HG02970 (cell line): Measurements from ENCODE around the gene TAF3.
"Not testable (repeated sequence)": the region's sequence is repeated elsewhere in the genome, so short reads cannot be mapped to it uniquely, and the experiment has no call there.

Source experiments
- ATAC-seq: cut with Tn5 transposase; IDR thresholded peaks from one replicate; pipeline ENCODE4 v1.9.1; 2021; ENCODE audit warnings: mild to moderate bottlenecking, moderate library complexity, moderate number of reproducible peaks; ENCODE audit not compliant: unreplicated experiment, low FRiP score

The TAF3 gene

DNA sequence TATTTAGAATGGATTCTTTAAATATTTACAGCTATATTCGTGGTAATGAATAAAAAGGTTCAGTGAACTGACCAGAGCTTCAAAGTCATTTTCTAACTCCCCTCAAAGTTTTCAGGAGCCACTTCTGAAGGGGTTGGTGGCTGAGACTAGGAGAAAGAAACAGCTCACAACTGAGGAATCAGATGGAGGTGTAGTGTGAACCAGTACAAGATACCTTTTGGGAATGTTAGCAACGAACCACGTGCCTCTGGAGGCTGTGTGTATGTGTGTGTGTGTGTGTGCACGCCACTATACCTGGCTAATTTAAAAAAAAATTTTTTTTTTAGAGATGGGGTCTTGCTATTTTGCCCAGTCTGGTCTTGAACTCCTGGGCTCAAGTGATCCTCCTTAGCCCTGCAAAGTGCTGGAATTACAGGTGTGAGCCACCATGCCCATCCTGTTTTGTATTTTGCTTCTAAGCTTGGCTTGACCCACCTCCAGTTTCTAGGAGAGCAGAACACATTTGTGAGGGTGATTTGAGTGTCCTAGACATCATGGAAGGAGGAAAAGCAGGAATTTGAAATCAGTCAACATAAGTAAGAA lies 9.5 kb upstream of the TAF3 start:
- no peak for ATAC-seq

DNA sequence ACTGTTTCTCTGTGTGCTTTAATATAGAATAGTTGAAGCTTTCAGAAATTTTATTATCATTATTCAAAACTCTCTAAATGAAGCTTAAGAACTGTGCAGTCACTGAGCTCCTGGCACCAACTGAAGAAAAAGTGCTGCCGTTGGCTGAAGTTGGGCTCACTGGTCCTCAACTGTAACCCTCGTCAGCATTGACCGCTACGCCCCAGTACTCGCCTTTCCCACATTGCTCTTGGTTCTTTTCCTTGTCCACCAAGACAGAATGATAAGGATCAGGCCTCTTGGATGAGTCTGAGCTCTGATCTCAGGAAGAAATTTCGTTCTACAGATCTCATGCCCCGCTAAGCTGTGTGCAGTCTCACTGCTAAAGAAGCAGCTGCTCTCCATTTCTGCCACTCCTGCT lies 7.9 kb upstream of the TAF3 start:
- no peak for ATAC-seq

DNA sequence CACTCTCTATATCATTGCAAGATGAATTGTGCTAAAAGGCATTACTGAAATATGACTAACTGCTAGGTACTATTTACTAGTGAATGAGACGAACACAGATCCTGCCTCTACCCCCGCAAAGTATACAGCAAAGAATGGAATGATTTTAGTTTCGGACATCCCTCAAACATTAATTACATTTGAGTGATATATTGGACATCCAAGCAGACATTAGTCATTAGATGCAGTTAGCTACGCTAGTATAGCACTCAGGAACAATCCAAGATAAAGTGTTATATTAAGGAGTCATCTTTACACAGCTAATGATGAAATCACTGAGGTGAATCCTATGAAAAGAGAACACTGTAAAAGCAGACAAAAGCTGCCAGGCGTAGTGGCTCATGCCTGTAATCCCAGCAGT lies 7.3 kb upstream of the TAF3 start:
- no peak for ATAC-seq

DNA sequence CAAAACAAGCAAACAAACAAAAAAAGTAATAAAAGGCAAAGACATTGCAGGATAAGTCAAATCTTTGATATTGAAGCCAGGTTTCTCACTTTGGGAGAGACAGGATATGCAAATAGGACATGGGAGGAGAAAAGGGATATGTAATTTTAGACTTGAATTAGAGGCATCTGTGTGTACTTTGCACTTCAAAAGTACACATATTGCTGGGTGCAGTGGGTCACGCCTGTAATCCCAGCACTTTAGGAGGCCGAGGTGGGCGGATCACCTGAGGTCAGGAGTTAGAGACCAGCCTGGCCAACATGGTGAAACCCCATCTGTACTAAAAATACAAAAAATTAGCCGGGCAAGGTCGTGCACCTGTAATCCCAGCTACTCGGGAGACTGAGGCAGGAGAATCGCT lies 6.6 kb upstream of the TAF3 start:
- ATAC-seq = not testable (repeated sequence)

DNA sequence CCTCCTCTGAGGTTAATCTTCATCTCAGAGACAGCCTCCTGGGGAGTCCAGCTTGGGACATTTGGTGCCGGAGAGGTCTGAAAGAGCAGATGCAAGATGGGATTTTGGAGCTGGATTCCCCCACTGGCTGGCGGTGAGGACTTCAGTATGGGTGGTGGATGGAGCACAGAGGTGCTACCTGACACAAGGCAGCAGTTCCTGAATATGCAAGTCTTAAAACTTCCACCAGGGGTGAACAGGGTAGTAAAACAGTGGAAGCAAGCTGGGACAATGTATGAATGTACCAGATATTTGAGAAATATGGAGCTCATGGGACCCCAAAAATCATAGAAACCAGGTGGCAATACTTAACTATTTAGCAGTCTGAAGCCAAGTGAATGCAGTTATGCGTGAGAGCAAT lies 4.8 kb upstream of the TAF3 start:
- no peak for ATAC-seq

DNA sequence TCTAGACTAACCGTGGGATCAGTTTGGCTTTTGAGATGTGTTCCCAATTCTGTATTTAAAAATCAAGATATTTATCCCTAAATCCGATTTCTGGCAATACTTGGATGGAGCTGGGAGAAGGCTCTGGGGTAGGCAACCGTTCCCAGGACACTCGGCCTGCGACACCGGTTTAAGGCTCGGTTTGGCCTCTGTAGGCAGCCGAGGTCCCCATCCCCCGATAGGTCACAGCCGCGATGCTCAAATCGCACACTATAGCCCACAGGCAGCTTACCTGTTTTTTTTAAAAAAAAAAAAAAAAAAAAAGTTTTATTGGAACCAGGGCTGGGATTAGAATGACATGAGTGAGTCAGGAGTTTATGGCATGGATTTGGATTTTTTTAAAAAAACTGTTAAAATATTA lies 729 bp upstream of the TAF3 start:
- ATAC-seq = no peak

DNA sequence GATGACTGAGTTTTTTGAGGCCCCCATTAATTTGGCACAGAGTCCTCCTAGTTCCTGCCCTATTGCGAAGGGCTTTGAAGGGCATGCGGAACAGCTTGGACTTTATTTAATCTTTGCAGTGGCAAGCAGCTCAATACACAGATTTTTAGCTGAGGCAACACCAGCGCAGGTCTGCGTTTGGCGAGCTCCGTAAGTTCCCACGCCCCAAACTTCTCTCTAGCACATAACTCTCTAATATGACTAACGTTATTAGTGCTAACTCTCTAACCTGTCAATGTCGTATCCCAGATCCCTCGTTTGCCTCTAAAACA lies 366 bp upstream of the TAF3 start:
- ATAC-seq = peak; percentile 15

DNA sequence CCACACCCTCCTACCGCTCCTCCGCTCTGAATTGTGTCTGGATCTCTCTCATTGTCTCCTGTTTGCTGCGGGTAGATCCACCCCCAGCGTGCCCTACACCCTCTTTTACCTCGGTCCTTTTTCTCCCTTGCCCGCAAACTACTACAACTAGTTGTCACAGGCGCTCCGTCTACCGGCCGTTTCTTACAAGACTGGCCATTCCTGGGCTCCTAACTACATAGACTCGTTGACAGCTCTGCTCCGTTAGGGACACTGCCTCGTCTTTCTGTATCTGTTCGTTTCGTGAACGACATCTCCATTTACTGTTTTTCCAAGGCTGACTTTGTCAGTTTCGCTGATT lies 786 bp downstream of the TAF3 start:
- peak; percentile 36 for ATAC-seq

DNA sequence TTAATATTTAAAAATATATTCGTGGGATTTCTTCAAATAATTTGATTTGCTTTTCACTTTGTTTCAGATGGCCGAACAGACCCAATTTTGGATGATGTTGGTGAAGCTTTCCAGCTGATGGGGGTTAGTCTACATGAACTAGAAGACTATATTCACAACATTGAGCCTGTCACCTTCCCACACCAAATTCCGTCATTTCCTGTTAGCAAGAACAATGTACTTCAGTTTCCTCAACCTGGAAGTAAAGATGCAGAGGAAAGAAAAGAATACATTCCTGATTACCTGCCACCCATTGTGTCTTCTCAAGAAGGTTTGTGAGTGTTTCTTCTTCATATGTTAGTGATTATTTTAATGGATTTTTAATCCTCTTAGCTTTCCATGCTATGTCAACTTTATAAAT lies 5.9 kb downstream of the TAF3 start:
- ATAC-seq = no peak

DNA sequence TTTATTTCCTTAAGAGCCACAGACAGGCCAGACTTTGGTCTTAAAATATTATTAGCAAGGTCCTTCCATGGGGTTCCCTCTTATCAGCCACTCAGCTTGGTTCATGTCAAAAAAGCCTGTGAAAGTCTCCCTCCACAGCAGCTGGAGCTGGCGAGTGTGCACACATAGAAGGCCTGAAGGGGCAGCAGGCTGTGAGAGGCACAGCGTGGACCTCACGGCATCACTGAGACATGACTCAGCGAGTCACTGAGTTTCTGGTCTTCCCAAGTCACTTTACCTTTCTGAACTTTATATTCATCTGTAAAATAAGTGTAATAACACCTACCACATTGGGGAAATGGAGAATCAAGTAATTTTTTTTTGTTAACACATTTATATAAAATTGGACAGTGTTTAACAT lies 8.7 kb downstream of the TAF3 start:
- ATAC-seq = no peak

DNA sequence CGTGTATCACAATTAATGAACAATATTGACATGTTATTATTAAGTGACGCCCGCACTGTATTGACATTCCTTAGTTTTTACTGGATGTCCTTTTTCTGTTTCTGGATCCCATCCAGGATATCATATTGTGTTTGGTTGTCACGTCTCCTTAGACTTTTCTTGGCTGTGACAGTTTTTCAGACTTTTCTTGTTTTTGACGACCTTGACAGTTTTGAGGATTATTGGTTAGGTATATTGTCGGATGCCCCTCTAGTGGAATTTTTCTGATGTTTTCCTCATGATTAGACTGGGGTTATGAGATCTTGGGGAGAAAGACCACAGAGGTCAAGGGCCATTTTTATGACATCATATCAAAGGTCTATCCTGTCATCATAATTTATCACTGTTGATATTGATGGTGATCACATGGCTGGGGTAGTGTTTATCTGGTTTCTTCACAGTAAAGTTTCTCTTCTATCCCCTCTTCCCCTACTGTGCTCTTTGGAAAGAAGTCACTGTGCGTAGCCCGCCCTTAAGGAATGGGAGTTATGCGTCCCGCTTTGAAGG lies 11.1 kb downstream of the TAF3 start:
- no peak for ATAC-seq

DNA sequence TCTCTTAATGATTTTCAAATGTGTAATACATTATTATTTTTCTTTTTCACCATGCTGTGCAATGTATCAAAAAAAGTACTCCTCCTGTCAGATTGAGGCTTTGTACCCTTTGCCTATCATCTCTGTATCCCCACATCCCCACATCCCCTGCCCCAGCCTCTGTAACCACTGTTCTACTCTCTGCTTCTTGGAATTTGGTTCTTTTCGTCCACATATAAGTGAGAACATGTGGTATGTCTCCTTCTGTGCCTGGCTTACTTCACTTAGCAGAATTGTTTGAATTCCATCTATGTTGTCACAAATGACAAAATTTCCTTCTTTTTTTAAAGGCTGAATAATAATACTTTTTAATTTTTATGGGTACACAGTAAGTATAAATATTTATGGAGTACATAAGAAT lies 13.8 kb downstream of the TAF3 start:
- ATAC-seq = no peak

DNA sequence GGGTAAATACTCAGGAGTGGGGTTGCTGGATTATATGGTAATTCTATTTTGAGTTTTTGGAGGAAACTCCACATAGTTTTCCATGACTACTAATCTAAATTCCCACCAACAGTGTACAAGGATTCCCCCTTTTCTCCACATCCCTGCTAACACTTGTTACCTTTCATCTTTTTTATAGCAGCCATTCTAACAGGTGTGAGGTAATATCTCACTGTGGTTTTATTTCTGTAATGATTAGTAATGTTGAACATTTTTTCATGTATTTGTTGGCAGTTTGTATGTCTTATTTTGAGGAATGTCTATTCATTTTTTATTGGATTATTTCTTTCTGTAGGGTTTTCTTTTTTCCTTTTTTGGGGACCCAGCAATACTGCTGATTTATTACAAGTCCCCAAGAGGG lies 14.9 kb downstream of the TAF3 start:
- no peak for ATAC-seq

DNA sequence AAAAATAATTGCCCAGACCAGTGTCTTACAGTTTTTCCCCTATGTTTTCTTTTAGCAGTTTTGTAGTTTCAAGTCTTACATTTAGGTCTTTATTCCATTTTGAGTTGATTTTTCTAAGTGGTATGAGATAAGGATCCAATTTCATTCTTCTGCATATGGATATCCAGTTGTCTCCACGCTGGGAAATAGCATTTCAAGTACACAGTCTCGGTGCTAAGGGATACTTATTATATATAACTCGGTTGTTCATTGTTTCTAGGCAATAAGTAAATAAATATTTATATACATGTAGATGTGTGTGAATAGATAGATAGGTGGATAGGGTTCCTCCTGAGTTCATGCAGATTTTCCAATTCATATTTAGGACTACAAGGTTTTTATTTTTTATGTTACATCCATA lies 16.0 kb downstream of the TAF3 start:
- ATAC-seq = no peak

DNA sequence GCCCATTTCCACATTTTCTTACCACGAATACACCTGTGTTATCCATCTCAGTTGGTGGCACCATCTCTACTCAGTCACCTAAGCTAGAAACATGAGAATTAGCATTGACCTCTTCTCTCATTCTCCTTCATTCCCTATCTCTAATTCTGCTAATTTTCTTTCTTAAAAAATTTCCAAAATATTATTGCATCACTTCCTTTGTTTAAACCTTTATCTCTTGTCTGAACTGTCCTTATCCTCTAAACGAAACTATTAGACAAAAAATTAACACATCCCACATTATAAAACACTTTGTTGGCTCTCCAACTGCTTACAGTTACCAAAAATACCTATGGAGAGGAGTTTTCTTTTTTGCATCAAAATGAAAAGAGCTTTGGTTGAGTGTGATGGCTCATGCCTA lies 18.3 kb downstream of the TAF3 start:
- ATAC-seq = no peak

DNA sequence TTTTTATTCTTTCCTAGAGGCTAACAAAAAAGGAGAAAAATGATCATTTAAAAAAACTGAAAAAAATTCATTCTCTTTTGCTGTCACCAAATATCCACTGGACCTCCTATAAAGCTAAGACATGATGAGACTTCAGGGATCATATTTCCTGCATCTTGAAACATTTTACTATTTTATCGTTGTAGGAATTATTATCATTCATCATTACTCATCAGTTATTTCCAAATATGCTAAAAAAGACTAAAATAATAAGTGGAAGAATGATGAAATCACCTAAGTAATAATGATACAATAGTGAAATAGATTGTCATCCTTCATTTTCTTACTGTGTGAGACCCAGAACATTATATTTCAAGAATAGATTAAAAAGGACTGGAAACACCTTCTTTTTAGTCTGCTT lies 28.3 kb downstream of the TAF3 start:
- ATAC-seq = no peak

DNA sequence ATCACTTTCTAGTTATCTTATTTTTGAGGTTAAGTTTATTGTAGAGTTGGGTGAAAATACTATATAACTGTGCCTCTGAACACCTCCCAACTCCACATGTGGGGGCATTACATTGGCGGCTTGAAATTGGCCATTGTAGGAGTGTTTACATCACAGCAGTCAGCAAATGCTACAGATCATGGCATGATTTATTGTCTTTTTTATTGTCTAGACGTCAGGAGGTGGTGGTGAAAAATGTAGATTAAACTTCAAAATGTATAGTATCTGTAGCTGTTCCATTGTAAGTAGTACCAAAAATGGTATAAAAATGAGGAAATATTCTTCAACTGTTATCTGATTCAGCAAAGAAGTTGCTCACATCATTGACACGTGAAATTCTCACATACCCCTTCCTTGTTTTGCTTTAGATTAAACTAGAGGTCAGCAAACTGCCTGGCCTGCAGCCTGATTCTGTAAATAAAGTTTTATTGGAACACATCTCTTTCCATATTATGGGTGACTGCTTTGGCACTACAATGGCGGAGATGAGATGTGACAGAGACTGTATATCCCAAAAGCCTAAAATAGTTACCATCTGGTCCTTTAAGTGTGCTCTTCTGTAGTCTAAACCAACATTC lies 35.0 kb downstream of the TAF3 start:
- ATAC-seq = no peak

DNA sequence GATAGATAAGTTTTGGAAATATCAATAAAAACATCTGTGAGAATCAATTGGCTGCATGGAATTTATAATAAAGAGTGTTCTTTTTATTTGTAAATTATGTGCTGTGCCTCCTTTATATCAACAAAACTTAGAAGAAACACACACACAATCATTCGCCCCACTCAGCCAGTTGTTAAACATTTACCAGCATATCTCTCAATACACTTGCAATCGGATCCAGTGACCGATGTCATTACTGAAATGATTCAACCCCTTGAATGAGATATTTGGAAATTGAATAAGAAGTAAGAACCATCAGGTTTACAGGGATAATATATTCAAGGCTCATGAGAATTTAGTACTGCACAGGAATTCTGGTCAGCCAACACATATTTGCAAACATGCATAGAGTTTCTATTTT lies 35.6 kb downstream of the TAF3 start:
- no peak for ATAC-seq

DNA sequence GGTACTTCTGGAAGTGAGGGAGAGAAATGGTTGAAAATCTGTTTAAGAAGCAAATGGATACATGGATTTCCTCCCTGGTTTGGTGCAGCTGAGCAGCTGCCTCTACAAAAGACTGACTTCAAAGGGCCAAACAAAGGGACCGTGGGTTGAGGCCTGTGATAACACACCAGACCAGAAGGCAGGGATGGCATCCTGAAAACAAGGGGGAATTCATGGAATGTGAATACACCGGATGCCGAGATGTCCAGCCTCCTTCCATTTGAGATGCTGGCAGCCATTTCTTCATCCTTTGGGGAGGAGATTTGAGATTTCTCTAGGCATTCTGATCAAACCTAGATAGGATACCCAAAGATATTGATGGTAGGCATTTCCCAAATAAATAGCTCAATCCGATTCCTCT lies 36.9 kb downstream of the TAF3 start:
- no peak for ATAC-seq

DNA sequence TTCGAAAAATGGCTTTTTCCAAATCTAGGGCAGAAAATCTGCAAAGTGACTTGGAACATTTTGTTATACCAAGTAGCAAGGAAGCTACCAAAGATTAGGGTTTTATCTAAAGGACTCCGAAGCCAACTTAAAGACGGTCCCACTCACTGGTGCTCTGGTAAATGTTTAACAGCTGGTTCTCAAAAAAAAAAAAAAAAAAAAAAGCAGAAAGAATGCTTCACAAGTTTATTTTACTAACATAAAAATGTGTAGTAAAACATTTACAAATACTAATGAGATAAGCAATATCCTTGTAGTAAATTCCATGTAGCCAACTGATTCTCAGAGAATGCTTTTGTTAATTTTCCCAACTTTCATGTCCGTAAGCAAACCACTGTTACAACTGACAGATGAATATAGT lies 38.4 kb downstream of the TAF3 start:
- ATAC-seq = no peak

DNA sequence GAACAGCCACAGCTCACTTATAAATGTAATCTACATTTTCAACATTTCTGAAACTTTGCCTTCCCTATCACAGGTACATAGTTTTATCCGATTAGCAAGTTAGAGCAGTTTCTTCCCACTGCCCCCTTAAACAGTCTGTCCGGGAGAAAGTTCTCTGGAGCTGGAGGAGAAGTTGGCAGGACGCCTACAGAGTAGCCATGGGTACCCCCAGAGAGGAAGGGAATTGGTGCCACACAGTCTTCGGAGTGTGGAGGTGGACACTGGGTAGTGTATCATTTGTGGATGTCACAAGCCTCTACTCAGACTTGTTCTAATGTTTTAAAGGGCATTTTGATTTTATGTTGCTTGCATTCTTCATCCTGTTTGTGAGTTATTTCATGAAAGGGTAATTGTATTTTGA lies 39.0 kb downstream of the TAF3 start:
- ATAC-seq = no peak

DNA sequence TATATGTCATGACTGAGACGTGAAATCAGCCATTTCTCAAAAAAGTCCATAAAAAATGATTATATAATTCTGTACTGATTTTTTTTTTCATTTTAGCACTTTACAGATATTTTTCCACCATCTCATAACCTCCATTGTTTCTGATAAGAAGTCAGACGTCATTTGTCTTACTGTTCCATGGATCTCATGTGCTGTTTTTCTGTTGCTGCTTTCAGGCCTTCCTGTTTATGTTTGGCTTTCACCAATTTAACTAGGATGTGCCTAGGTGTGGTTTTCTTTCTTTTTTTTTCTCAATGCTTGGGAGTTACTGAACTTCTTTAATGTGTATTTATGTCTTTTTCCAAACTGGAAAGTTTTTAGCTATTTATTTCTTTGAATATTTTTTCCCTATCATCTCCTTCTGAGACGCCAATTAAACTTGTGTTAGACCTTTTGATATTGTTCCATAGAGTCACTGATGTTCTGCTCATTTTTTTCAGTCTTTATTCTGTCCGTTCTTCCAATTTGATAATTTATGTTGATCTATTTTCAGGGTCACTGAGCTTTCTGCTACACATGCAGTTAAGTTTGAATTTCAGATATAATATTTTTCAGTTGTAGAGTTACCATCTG lies 43.3 kb downstream of the TAF3 start:
- ATAC-seq = no peak

DNA sequence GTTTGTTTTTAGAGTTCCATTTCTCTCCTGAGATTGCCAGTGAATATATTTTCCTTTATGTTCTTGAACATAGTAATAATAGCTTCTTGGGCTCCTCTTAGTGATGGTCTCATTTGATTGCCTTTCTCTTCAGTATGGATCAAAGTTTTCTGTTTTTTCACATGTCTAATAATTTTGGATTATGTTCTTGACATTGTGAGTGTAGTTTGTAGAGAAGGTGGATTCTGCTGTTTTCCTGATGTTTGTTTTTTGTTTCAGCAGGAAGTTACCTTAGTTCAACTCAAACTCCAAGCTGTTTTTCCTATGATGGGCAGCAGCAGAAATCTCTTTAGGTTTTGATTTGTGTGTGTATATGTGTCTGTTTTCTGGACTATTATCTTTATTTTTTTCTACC lies 43.8 kb downstream of the TAF3 start:
- ATAC-seq = no peak
